SU-DHL-6 (cell line): ENCODE data around the gene ACVRL1.

ENCODE experiments used
- H2AFZ ChIP-seq: fragments of 200-600 bp; sonication (generic); 2 replicates; pipeline ENCODE4 v1.6.1; 2014; ENCODE audit warnings: low read depth, mild to moderate bottlenecking, moderate library complexity, mixed read lengths, antibody characterized with exemption, low read length; ENCODE audit not compliant: severe bottlenecking
- H3F3A ChIP-seq: fragments of 200-600 bp; shearing (Covaris generic); 2 replicates; pipeline ENCODE4 v1.6.0; 2016; ENCODE audit warnings: antibody characterized with exemption, mild to moderate bottlenecking; ENCODE audit not compliant: insufficient read depth
- H3K27ac ChIP-seq: fragments of 200-600 bp; sonication (generic); 2 replicates; pipeline ENCODE4 v1.5.1; 2016; ENCODE audit warnings: low read depth, mild to moderate bottlenecking, low read length, moderate library complexity, mixed read lengths
- H3K27me3 ChIP-seq: fragments of 200-600 bp; sonication (generic), shearing (Covaris generic); 2 replicates; pipeline ENCODE4 v1.6.0; 2014; ENCODE audit warnings: mild to moderate bottlenecking, low read length
- H3K36me3 ChIP-seq: fragments of 200-600 bp; sonication (generic); 2 replicates; pipeline ENCODE4 v1.6.1; 2014; ENCODE audit warnings: mild to moderate bottlenecking, low read length, mixed read lengths
- H3K4me2 ChIP-seq: fragments of 300-600, 200-600 bp; shearing (Covaris generic), sonication (generic); 2 replicates; pipeline ENCODE4 v1.6.0; 2014; ENCODE audit warnings: low read length, low read depth, mild to moderate bottlenecking; ENCODE audit not compliant: poor library complexity, severe bottlenecking
- H3K4me3 ChIP-seq: fragments of 200-600 bp; sonication (generic); 2 replicates; pipeline ENCODE4 v1.5.1; 2014; ENCODE audit warnings: antibody characterized with exemption, low read length, mild to moderate bottlenecking, mixed read lengths; ENCODE audit not compliant: insufficient read depth, poor library complexity, severe bottlenecking
- H3K79me2 ChIP-seq: fragments of 200-600 bp; sonication (generic); 2 replicates; pipeline ENCODE4 v1.6.1; 2014; ENCODE audit warnings: mild to moderate bottlenecking, low read length, moderate library complexity; ENCODE audit not compliant: insufficient read depth
- H3K9ac ChIP-seq: fragments of 200-600 bp; sonication (generic); 2 replicates; pipeline ENCODE4 v1.7.0; 2014; ENCODE audit warnings: mild to moderate bottlenecking, low read length
- H3K9me2 ChIP-seq: fragments of 200-600 bp; sonication (generic); replicated peaks from 2 replicates; pipeline ENCODE4 v1.6.1; 2014; ENCODE audit warnings: low read length; ENCODE audit not compliant: insufficient read depth
- H3K9me3 ChIP-seq: fragments of 200-600 bp; sonication (generic); 2 replicates; pipeline ENCODE4 v1.6.1; 2014; ENCODE audit warnings: low read length, mixed read lengths; ENCODE audit not compliant: insufficient read depth
- H4K20me1 ChIP-seq: fragments of 200-600 bp; sonication (generic); 2 replicates; pipeline ENCODE4 v1.6.1; 2014; ENCODE audit warnings: low read depth, mild to moderate bottlenecking, antibody characterized with exemption, low read length, moderate library complexity, mixed read lengths
- CTCF ChIP-seq: fragments of 200-600 bp; sonication (generic); IDR thresholded peaks from one replicate; pipeline ENCODE4 v1.5.1; 2017; ENCODE audit warnings: antibody characterized with exemption, mild to moderate bottlenecking, low read length, moderate library complexity; ENCODE audit not compliant: insufficient read depth, poor library complexity, severe bottlenecking
- EZH2phosphoT487 ChIP-seq: fragments of 200-600 bp; sonication (generic), shearing (Covaris generic); conservative IDR thresholded peaks from 2 replicates; pipeline ENCODE4 v1.6.1; 2018; ENCODE audit warnings: mild to moderate bottlenecking, antibody characterized with exemption, low read length, moderate library complexity, mixed read lengths

The ACVRL1 gene

GRCh38 chr12:51911788-51912711 lies 4.7 kb downstream of the ACVRL1 start:
- Histone ChIP-seq H2AFZ (no peak overlapping the region), H3F3A (no peaks in the 10 kb centered on the region), H4K20me1 (no peaks in the 10 kb centered on the region), H3K27ac (no peak overlapping the region), H3K4me3 (no peak overlapping the region), H3K9me3 (no peaks in the 10 kb centered on the region), H3K9me2 (no peaks in the 10 kb centered on the region), H3K79me2 (no peaks in the 10 kb centered on the region), H3K36me3 (no peaks in the 10 kb centered on the region), H3K4me2 (no peak overlapping the region), H3K27me3 (no peaks in the 10 kb centered on the region), H3K9ac (no peak overlapping the region)
- TF ChIP-seq EZH2phosphoT487 (no peak), CTCF (no peak)

- Histone ChIP-seq H3K27ac (no peak overlapping the region), H3K9me2 (no peaks in the 10 kb centered on the region), H3K4me3 (no peak overlapping the region), H3F3A (no peaks in the 10 kb centered on the region), H3K36me3 (no peaks in the 10 kb centered on the region), H3K9ac (no peak overlapping the region), H2AFZ (no peak overlapping the region), H4K20me1 (no peaks in the 10 kb centered on the region), H3K27me3 (no peaks in the 10 kb centered on the region), H3K9me3 (no peaks in the 10 kb centered on the region), H3K79me2 (no peaks in the 10 kb centered on the region), H3K4me2 (no peak overlapping the region)
- TF ChIP-seq CTCF (no peak), EZH2phosphoT487 (no peak)
Observed at GRCh38 chr12:51913071-51914033, 6.0 kb downstream of the ACVRL1 start.

GRCh38 chr12:51914034-51914923 lies 7.0 kb downstream of the ACVRL1 start:
- Histone ChIP-seq H3K9ac (no peak overlapping the region), H3K4me3 (no peak overlapping the region), H3K27ac (no peak overlapping the region), H3K9me2 (no peaks in the 10 kb centered on the region), H4K20me1 (no peaks in the 10 kb centered on the region), H3K79me2 (no peaks in the 10 kb centered on the region), H3K36me3 (no peaks in the 10 kb centered on the region), H3K4me2 (no peak overlapping the region), H3K9me3 (no peaks in the 10 kb centered on the region), H2AFZ (no peak overlapping the region), H3F3A (no peaks in the 10 kb centered on the region), H3K27me3 (no peaks in the 10 kb centered on the region)
- no peak for TF ChIP-seq CTCF
- no peak for TF ChIP-seq EZH2phosphoT487
